ENCODE data around the gene ESRRA.

The ESRRA gene

GRCh38 chr11:64291262-64291751 is 14.0 kb upstream of the ESRRA start, which contains the start of gene KCNK4:
TSS of gene KCNK4 (plus strand) at chr11:64291302. CDS start at chr11:64293019, 1,717 bp downstream.
- H2BK15ac ChIP-seq (ENCODE audit: low read depth, poor library complexity, severe bottlenecking): no peak within 1 kb of the TSS
- no peak within 1 kb of the TSS for H2AFZ ChIP-seq (ENCODE audit: low read depth, low read length)
- H3K27me3 ChIP-seq (ENCODE audit: control insufficient read depth in 1 of 2, insufficient read depth in 1 of 2, low read length in 2 of 2): peaks cover 52 to 55% of the 10 kb centered on the region in 2 experiments
- 2% methylated on average over 35 of the region's 45 CpGs for WGBS
- no peak within 1 kb of the TSS for H2BK12ac ChIP-seq (ENCODE audit: low read length in 2 of 2)
- H3K4me1 ChIP-seq (ENCODE audit: control insufficient read depth, insufficient read depth, low read depth, low read length): peaks cover 29% of the 10 kb centered on the region
- H2BK120ac ChIP-seq (ENCODE audit: low read depth, low read length): no peak within 1 kb of the TSS
- no peaks in the 10 kb centered on the region for H3K9me3 ChIP-seq (ENCODE audit: control insufficient read depth, low read length)
- H3K4ac ChIP-seq (ENCODE audit: low read depth in 1 of 2, low read length in 2 of 2): no peak within 1 kb of the TSS
- H2AK5ac ChIP-seq (ENCODE audit: low read length, severe bottlenecking): no peak within 1 kb of the TSS
- H3K79me1 ChIP-seq (replicated peaks; ENCODE audit: low read length, poor library complexity, severe bottlenecking): peaks cover 19% of the 10 kb centered on the region
- no peak within 1 kb of the TSS for H3K18ac ChIP-seq (ENCODE audit: low read depth in 1 of 2, low read length in 2 of 2)
- no peak within 1 kb of the TSS for H4K8ac ChIP-seq (ENCODE audit: low read length)
- no peak within 1 kb of the TSS for H4K91ac ChIP-seq (ENCODE audit: low read length)
- no peak for DNase-seq
- H3K4me2 ChIP-seq (ENCODE audit: low read length, poor library complexity, severe bottlenecking): peak within 1 kb of the TSS; percentile 92
- H3K14ac ChIP-seq (ENCODE audit: low read length in 2 of 2): peak within 1 kb of the TSS in 1 of 2 experiments; percentile 71
- H3K23ac ChIP-seq (ENCODE audit: low read length in 2 of 2): peak within 1 kb of the TSS in 1 of 2 experiments; percentile 70
- H3K9ac ChIP-seq (ENCODE audit: low read length): peak within 1 kb of the TSS; percentile 29
- no peak within 1 kb of the TSS for H3K27ac ChIP-seq (ENCODE audit: low read length, poor library complexity, severe bottlenecking)
- peak within 1 kb of the TSS; percentile 40 to 56 for H3K4me3 ChIP-seq (ENCODE audit: insufficient read depth in 1 of 2, low read depth in 1 of 2, low read length in 2 of 2)
- H3K36me3 ChIP-seq (ENCODE audit: control insufficient read depth in 1 of 2, insufficient read depth in 2 of 2, low read depth in 1 of 2, low read length in 2 of 2): peaks cover 0 to 28% of the 10 kb centered on the region in 2 experiments
- no peak within 1 kb of the TSS for H2BK5ac ChIP-seq (ENCODE audit: low read depth, low read length, poor library complexity, severe bottlenecking)

GRCh38 chr11:64291752-64292459 is 13.4 kb upstream of the ESRRA start:
- no peak overlapping the region for H2BK12ac ChIP-seq (ENCODE audit: low read length in 2 of 2)
- H3K79me1 ChIP-seq (replicated peaks; ENCODE audit: low read length, poor library complexity, severe bottlenecking): peaks cover 15% of the 10 kb centered on the region
- no peak overlapping the region for H3K4ac ChIP-seq (ENCODE audit: low read depth in 1 of 2, low read length in 2 of 2)
- WGBS: 2% methylated on average over 62 of the region's 96 CpGs
- no peak overlapping the region for H4K8ac ChIP-seq (ENCODE audit: low read length)
- H3K9ac ChIP-seq (ENCODE audit: low read length): peak overlapping the region; percentile 29
- H3K4me3 ChIP-seq (ENCODE audit: insufficient read depth in 1 of 2, low read depth in 1 of 2, low read length in 2 of 2): peak overlapping the region; percentile 40 to 56
- peak overlapping the region in 1 of 2 experiments; percentile 70 for H3K23ac ChIP-seq (ENCODE audit: low read length in 2 of 2)
- no peaks in the 10 kb centered on the region for H3K9me3 ChIP-seq (ENCODE audit: control insufficient read depth, low read length)
- peak overlapping the region; percentile 11 for H2AFZ ChIP-seq (ENCODE audit: low read depth, low read length)
- H3K4me1 ChIP-seq (ENCODE audit: control insufficient read depth, insufficient read depth, low read depth, low read length): peaks cover 23% of the 10 kb centered on the region
- H3K27me3 ChIP-seq (ENCODE audit: control insufficient read depth in 1 of 2, insufficient read depth in 1 of 2, low read length in 2 of 2): peaks cover 58 to 61% of the 10 kb centered on the region in 2 experiments
- peak overlapping the region in 1 of 2 experiments; percentile 26 for H3K18ac ChIP-seq (ENCODE audit: low read depth in 1 of 2, low read length in 2 of 2)
- no peak overlapping the region for H2BK15ac ChIP-seq (ENCODE audit: low read depth, poor library complexity, severe bottlenecking)
- H3K27ac ChIP-seq (ENCODE audit: low read length, poor library complexity, severe bottlenecking): no peak overlapping the region
- no peak overlapping the region for H2AK5ac ChIP-seq (ENCODE audit: low read length, severe bottlenecking)
- peak overlapping the region; percentile 92 for H3K4me2 ChIP-seq (ENCODE audit: low read length, poor library complexity, severe bottlenecking)
- H4K91ac ChIP-seq (ENCODE audit: low read length): no peak overlapping the region
- no peak for DNase-seq
- H2BK5ac ChIP-seq (ENCODE audit: low read depth, low read length, poor library complexity, severe bottlenecking): no peak overlapping the region
- H3K14ac ChIP-seq (ENCODE audit: low read length in 2 of 2): peak overlapping the region in 1 of 2 experiments; percentile 71
- no peak overlapping the region for H2BK120ac ChIP-seq (ENCODE audit: low read depth, low read length)
- H3K36me3 ChIP-seq (ENCODE audit: control insufficient read depth in 1 of 2, insufficient read depth in 2 of 2, low read depth in 1 of 2, low read length in 2 of 2): peaks cover 0 to 24% of the 10 kb centered on the region in 2 experiments

- no peak overlapping the region for H2BK12ac ChIP-seq (ENCODE audit: low read length in 2 of 2)
- DNase-seq: no peak
- no peak overlapping the region for H4K91ac ChIP-seq (ENCODE audit: low read length)
- peaks cover 65 to 69% of the 10 kb centered on the region in 2 experiments for H3K27me3 ChIP-seq (ENCODE audit: control insufficient read depth in 1 of 2, insufficient read depth in 1 of 2, low read length in 2 of 2)
- no peak overlapping the region for H2BK120ac ChIP-seq (ENCODE audit: low read depth, low read length)
- H2BK15ac ChIP-seq (ENCODE audit: low read depth, poor library complexity, severe bottlenecking): no peak overlapping the region
- 35% methylated on average over 32 of the region's 42 CpGs for WGBS
- peak overlapping the region; percentile 11 for H2AFZ ChIP-seq (ENCODE audit: low read depth, low read length)
- peaks cover 18% of the 10 kb centered on the region for H3K4me1 ChIP-seq (ENCODE audit: control insufficient read depth, insufficient read depth, low read depth, low read length)
- H3K9ac ChIP-seq (ENCODE audit: low read length): peak overlapping the region; percentile 29
- no peak overlapping the region for H4K8ac ChIP-seq (ENCODE audit: low read length)
- peak overlapping the region; percentile 92 for H3K4me2 ChIP-seq (ENCODE audit: low read length, poor library complexity, severe bottlenecking)
- peaks cover 0 to 20% of the 10 kb centered on the region in 2 experiments for H3K36me3 ChIP-seq (ENCODE audit: control insufficient read depth in 1 of 2, insufficient read depth in 2 of 2, low read depth in 1 of 2, low read length in 2 of 2)
- H3K79me1 ChIP-seq (replicated peaks; ENCODE audit: low read length, poor library complexity, severe bottlenecking): peaks cover 10% of the 10 kb centered on the region
- no peak overlapping the region for H2AK5ac ChIP-seq (ENCODE audit: low read length, severe bottlenecking)
- H3K18ac ChIP-seq (ENCODE audit: low read depth in 1 of 2, low read length in 2 of 2): peak overlapping the region in 1 of 2 experiments; percentile 26
- peak overlapping the region; percentile 38 to 56 for H3K4me3 ChIP-seq (ENCODE audit: insufficient read depth in 1 of 2, low read depth in 1 of 2, low read length in 2 of 2)
- no peak overlapping the region for H3K4ac ChIP-seq (ENCODE audit: low read depth in 1 of 2, low read length in 2 of 2)
- no peaks in the 10 kb centered on the region for H3K9me3 ChIP-seq (ENCODE audit: control insufficient read depth, low read length)
- H3K14ac ChIP-seq (ENCODE audit: low read length in 2 of 2): no peak overlapping the region
- no peak overlapping the region for H3K27ac ChIP-seq (ENCODE audit: low read length, poor library complexity, severe bottlenecking)
- H3K23ac ChIP-seq (ENCODE audit: low read length in 2 of 2): no peak overlapping the region
- no peak overlapping the region for H2BK5ac ChIP-seq (ENCODE audit: low read depth, low read length, poor library complexity, severe bottlenecking)
Measured at GRCh38 chr11:64292460-64293254, 12.7 kb upstream of the ESRRA start.

GRCh38 chr11:64294774-64295173 is 10.6 kb upstream of the ESRRA start:
- H3K79me1 ChIP-seq (replicated peaks; ENCODE audit: low read length, poor library complexity, severe bottlenecking): peaks cover 1% of the 10 kb centered on the region
- no peak overlapping the region for H3K23ac ChIP-seq (ENCODE audit: low read length in 2 of 2)
- DNase-seq: no peak
- no peak overlapping the region for H3K27ac ChIP-seq (ENCODE audit: low read length, poor library complexity, severe bottlenecking)
- peaks cover 23% of the 10 kb centered on the region for H3K4me1 ChIP-seq (ENCODE audit: control insufficient read depth, insufficient read depth, low read depth, low read length)
- H3K27me3 ChIP-seq (ENCODE audit: control insufficient read depth in 1 of 2, insufficient read depth in 1 of 2, low read length in 2 of 2): peaks cover 83 to 87% of the 10 kb centered on the region in 2 experiments
- no peak overlapping the region for H4K8ac ChIP-seq (ENCODE audit: low read length)
- H2AFZ ChIP-seq (ENCODE audit: low read depth, low read length): no peak overlapping the region
- 55% methylated on average over 3 of the region's 3 CpGs for WGBS
- H3K4ac ChIP-seq (ENCODE audit: low read depth in 1 of 2, low read length in 2 of 2): no peak overlapping the region
- no peak overlapping the region for H2AK5ac ChIP-seq (ENCODE audit: low read length, severe bottlenecking)
- no peak overlapping the region for H3K4me2 ChIP-seq (ENCODE audit: low read length, poor library complexity, severe bottlenecking)
- H3K9me3 ChIP-seq (ENCODE audit: control insufficient read depth, low read length): no peaks in the 10 kb centered on the region
- H4K91ac ChIP-seq (ENCODE audit: low read length): no peak overlapping the region
- no peak overlapping the region for H2BK5ac ChIP-seq (ENCODE audit: low read depth, low read length, poor library complexity, severe bottlenecking)
- H3K9ac ChIP-seq (ENCODE audit: low read length): no peak overlapping the region
- H3K14ac ChIP-seq (ENCODE audit: low read length in 2 of 2): peak overlapping the region in 1 of 2 experiments; percentile 31
- no peak overlapping the region for H2BK12ac ChIP-seq (ENCODE audit: low read length in 2 of 2)
- no peak overlapping the region for H2BK120ac ChIP-seq (ENCODE audit: low read depth, low read length)
- H3K18ac ChIP-seq (ENCODE audit: low read depth in 1 of 2, low read length in 2 of 2): no peak overlapping the region
- peaks cover 0 to 2% of the 10 kb centered on the region in 2 experiments for H3K36me3 ChIP-seq (ENCODE audit: control insufficient read depth in 1 of 2, insufficient read depth in 2 of 2, low read depth in 1 of 2, low read length in 2 of 2)
- no peak overlapping the region for H3K4me3 ChIP-seq (ENCODE audit: insufficient read depth in 1 of 2, low read depth in 1 of 2, low read length in 2 of 2)
- H2BK15ac ChIP-seq (ENCODE audit: low read depth, poor library complexity, severe bottlenecking): peak overlapping the region; percentile 6

Data from mesenchymal stem cell (in vitro differentiated cells and primary cell).